SHP77 treated with DMSO at 0.1 percent for 48 hours (cell line): ENCODE results near the gene SYCP3.
"Not testable (repeated sequence)": the region's sequence is repeated elsewhere in the genome, so short reads cannot be mapped to it uniquely, and the experiment has no call there.

Experiments used
- DNase-seq: peaks from one replicate; lab custom pipeline; 2025; lab: John Stamatoyannopoulos, UW

Gene SYCP3

GRCh38 chr12:101759396-101760047 is 20.3 kb upstream of the SYCP3 start:
- DNase-seq, result no peak

- no peak for DNase-seq
Observed at GRCh38 chr12:101750152-101750551, 10.9 kb upstream of the SYCP3 start.

DNA sequence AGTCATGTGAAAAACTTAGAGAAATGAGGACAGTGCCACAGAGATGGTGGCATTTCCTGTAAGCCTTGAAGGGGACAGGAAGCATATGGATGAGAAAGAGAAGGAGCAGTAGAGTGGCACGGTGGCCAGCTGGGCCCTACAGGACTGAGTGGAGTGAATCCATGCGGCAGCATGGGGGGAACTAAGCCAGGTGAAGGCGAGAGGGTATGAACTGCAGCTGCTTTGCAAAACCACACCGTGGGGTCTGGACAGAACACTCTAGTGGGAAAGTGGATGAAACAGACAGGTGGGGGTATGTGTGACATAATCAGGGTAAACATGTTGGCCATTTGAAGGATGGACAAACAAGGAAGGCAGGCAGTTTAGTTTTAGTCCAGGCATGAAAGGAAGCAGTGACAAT is 10.4 kb upstream of the SYCP3 start:
- DNase-seq, result no peak

GRCh38 chr12:101748907-101749306 is 9.6 kb upstream of the SYCP3 start:
- DNase-seq, result no peak

GRCh38 chr12:101747697-101748096 is 8.4 kb upstream of the SYCP3 start:
- no peak for DNase-seq

DNA sequence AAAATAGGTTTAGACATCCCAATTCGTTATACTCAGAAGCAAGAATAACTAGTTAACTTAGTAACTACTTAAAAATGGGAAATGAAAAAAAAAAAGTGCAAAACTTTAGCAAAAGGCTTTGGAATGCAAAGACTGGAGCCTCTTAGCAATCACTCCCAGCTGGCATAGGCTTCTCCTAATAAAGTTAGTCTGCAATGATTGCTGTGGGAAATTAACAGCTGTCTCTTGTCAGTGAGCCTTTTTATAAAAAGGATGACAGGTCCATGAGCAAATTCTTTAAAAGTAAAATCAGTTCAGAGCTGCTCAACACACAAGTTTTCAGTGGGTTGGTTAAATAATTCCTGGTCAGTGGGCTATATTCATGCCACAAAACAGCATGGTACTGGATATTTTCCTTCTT is 7.4 kb upstream of the SYCP3 start:
- DNase-seq, result no peak

DNA sequence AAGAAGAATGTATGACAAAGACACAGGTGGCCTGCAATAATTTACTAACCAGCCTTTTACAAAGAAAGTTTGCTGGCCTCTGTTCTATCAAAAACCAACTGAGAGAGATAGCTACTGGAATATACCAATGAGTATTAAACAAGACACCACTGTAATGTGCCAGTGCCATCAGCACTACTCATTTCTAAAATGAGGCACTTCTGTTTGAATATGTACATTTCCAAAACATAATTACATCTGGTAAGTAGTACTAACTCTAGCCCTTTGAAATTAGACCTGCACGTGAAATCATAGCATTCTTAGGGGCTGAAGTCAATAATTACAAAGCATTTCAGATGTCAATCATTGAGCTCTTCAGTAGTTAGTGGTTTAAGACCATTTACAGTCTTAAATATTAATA is 6.9 kb upstream of the SYCP3 start:
- DNase-seq, result no peak

DNA sequence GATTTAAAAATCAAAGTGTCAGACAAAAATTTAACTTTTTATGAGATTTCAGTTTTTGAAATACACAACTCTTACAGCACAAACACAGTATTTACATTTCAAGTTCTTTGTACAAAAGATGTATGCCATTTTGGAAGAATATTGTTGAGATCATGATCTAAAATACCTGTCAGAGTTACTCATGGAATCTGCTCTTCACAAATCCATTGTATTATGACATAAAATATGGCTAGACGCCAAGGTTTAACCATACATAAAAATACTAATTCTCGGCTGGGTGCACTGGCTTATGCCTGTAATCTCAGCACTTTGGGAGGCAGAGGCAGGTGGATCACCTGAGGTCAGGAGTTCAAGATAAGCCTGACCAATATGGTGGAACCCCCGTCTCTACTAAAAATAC is 6.2 kb upstream of the SYCP3 start:
- DNase-seq, result no peak

- no peak for DNase-seq
Observed at GRCh38 chr12:101743724-101744472, 4.6 kb upstream of the SYCP3 start.

GRCh38 chr12:101743242-101743641 is 4.0 kb upstream of the SYCP3 start:
- no peak for DNase-seq

DNA sequence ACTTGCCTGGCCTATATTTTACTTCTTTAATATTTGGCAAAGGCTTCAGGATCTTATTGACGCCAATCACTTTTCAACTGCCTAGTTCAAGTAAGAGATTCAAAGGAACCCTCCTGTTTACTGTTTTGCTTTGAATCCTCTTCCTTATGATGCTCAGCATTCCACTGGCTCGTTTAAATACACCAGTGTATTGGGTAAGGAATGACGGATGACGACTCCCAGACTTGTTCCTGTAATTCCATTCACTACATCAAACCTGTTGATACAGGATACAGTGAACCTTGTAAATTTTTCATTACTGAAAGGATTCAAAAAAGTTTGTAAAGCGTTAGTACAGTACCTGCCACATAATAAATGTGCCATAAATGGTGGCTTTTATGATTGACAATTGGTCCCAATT is 1.7 kb upstream of the SYCP3 start:
- no peak for DNase-seq

DNA sequence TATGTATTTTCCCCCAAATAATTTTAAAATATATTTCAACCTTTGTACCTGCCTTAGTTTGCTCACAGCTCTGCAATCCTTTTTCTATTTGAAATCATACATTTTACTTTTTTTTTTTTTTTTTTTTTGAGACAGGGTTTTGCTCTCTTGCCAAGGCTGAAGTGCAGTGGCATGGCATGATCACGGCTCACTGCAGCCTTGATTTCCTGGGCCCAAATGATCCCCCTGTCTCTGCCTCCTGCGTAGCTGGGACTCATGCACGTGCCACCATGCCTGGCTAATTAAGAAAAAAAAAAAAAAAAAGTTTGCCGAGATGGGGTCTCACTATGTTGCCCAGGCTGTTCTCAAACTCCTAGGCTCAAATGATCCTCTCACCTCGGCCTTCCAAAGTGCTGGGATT is 1.3 kb upstream of the SYCP3 start:
- DNase-seq, result no peak

- DNase-seq, result no peak
Observed at GRCh38 chr12:101737476-101737875, 1.8 kb downstream of the SYCP3 start.

DNA sequence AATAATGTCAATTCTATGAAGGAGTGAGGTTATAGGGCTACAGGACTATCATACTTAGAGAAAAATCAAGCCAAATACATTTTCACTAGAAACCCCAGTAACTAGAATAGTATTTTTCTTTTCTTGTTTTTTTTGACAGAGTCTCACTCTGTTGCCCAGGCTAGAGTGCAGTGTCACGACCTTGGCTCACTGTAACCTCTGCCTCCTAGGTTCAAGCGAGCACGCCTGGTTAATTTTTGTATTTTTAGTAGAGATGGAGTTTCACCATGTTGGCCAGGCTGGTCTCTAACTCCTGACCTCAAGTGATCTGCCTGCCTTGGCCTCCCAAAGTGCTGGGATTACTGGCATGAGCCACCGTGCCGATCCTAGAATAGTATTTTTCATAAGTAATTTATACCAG is 4.8 kb downstream of the SYCP3 start:
- not testable (repeated sequence) for DNase-seq

GRCh38 chr12:101733166-101733565 is 6.1 kb downstream of the SYCP3 start:
- DNase-seq, result no peak

GRCh38 chr12:101732318-101732717 is 6.9 kb downstream of the SYCP3 start:
- DNase-seq, result no peak

DNA sequence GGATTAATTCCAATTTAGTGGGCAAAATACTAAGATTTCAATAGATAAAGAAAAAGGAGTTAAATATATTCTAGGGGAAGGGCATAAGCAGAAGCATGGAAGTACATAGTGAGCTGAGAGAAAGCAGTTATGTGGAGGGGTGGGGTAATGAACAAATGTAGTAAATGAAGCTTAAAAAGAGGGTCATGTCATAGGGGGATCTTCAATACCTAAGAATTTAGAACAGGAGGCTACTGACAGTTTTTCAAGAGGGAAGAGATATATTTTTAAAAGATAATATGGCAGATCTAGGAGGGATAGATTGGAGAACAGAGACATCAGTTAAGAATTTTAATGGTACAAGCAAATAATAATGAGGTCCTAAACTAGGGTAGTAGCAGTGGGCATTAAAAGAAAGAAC is 9.4 kb downstream of the SYCP3 start:
- DNase-seq, result no peak

DNA sequence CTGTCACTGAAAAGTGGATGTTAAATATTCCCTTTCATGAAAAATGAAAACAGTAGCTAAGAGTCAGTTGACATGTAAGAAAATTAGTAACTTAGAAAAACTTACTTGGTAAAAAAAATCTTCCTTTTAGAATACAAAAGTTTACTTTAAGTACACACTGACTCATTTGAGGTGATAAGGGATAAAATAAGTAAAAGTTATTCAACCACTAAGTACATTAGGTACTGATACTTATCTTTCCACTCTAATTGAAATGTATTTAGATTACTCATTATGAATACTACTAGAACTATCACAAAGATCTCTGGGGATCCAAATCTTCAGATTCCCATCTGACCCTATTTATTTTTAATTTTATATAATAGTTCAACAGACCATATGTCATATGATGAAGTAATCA is 12.2 kb downstream of the SYCP3 start:
- no peak for DNase-seq

GRCh38 chr12:101722392-101722791 is 16.9 kb downstream of the SYCP3 start:
- no peak for DNase-seq

GRCh38 chr12:101720118-101720517 is 19.1 kb downstream of the SYCP3 start:
- DNase-seq, result no peak

DNA sequence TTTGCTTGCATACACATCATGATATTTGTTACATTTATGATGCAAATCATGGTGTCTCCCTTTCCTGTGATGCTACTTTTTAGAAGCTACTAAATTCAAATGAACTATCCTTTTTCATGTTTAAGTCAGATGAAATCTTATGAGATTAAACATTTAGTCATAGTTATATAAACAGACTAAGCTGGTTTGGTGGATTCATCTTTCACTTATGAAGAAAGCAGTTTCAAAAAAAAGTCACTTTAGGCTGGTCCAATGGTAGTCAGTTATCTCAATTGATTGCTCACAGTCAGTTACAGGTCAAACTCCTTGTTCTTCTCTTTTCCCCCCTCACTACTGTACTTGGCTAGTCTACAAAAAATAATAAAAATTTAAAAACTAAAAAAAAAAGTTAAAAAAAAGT is 19.7 kb downstream of the SYCP3 start:
- DNase-seq, result no peak

GRCh38 chr12:101714877-101715444 is 24.3 kb downstream of the SYCP3 start:
- DNase-seq, result no peak

- no peak for DNase-seq
Observed at GRCh38 chr12:101713930-101714329, 25.3 kb downstream of the SYCP3 start.
